ENCODE measurements around the gene TXNDC2. TPM values are rescaled to one million over a fixed set of nuclear protein-coding genes. Genes with fewer than 3 reads are reported as not detected.
A peak's percentile ranks its signal among the peaks of the same experiment; 100 is the strongest.

TXNDC2 gene
- total and polyA plus RNA-seq, 2 experiments from 2014 or later = not detected

GRCh38 chr18:9871244-9871746, 14.5 kb upstream of the TXNDC2 start:
- in situ Hi-C loops (cut with MboI) = no loop called here
- Histone ChIP-seq H4K20me1 (ENCODE audit: insufficient read depth) (no peaks in the 10 kb centered on the region), H3K9me3 (ENCODE audit: low read depth) (no peaks in the 10 kb centered on the region), H3K4me3 (no peak overlapping the region), H3F3A (ENCODE audit: insufficient read depth) (peaks cover 31% of the 10 kb centered on the region), H3K79me2 (ENCODE audit: insufficient read depth) (no peaks in the 10 kb centered on the region), H3K9ac (no peak overlapping the region), H3K27me3 (replicated peaks; ENCODE audit: insufficient read depth) (no peaks in the 10 kb centered on the region), H3K4me1 (ENCODE audit: insufficient read depth) (peaks cover 16% of the 10 kb centered on the region), H3K27ac (no peak overlapping the region), H3K4me2 (ENCODE audit: unreplicated experiment) (no peak overlapping the region), H2AFZ (peak overlapping the region; percentile 5; the same call in 1 of the 2 replicates), H3K36me3 (ENCODE audit: low read depth) (no peaks in the 10 kb centered on the region), H3K9me2 (ENCODE audit: insufficient read depth) (no peaks in the 10 kb centered on the region)
- 82 to 83% methylated on average over 6 of the region's 6 CpGs for WGBS, 2 experiments (ENCODE audit: low coverage in 1 of 2, low lambda C conversion rate in 2 of 2, missing lambda C conversion rate in 2 of 2)
- TF ChIP-seq EZH2phosphoT487 (IDR thresholded peaks at IDR 0.05; ENCODE audit: insufficient read depth, low read depth) (no peak), EZH2 (IDR thresholded peaks at IDR 0.05; ENCODE audit: insufficient read depth, poor library complexity, severe bottlenecking) (no peak)
- no peak for DNase-seq

- Histone ChIP-seq H3K4me1 (ENCODE audit: insufficient read depth) (peaks cover 22% of the 10 kb centered on the region), H3K27ac (no peak overlapping the region), H3K9me2 (ENCODE audit: insufficient read depth) (no peaks in the 10 kb centered on the region), H3K4me3 (no peak overlapping the region), H3F3A (ENCODE audit: insufficient read depth) (peaks cover 38% of the 10 kb centered on the region), H3K9ac (no peak overlapping the region), H3K9me3 (ENCODE audit: low read depth) (no peaks in the 10 kb centered on the region), H2AFZ (no peak overlapping the region), H3K27me3 (replicated peaks; ENCODE audit: insufficient read depth) (no peaks in the 10 kb centered on the region), H4K20me1 (ENCODE audit: insufficient read depth) (no peaks in the 10 kb centered on the region), H3K4me2 (ENCODE audit: unreplicated experiment) (no peak overlapping the region), H3K36me3 (ENCODE audit: low read depth) (no peaks in the 10 kb centered on the region), H3K79me2 (ENCODE audit: insufficient read depth) (no peaks in the 10 kb centered on the region)
- DNase-seq = no peak
- in situ Hi-C loops (cut with MboI) = no loop called here
- TF ChIP-seq EZH2phosphoT487 (IDR thresholded peaks at IDR 0.05; ENCODE audit: insufficient read depth, low read depth) (no peak), EZH2 (IDR thresholded peaks at IDR 0.05; ENCODE audit: insufficient read depth, poor library complexity, severe bottlenecking) (no peak)
Observed at GRCh38 chr18:9872823-9873222, 12.9 kb upstream of the TXNDC2 start.

GRCh38 chr18:9874728-9875127, 11.0 kb upstream of the TXNDC2 start:
- TF ChIP-seq EZH2 (IDR thresholded peaks at IDR 0.05; ENCODE audit: insufficient read depth, poor library complexity, severe bottlenecking) = no peak
- H3K4me2 ChIP-seq (ENCODE audit: unreplicated experiment) = no peak overlapping the region
- H3F3A ChIP-seq (ENCODE audit: insufficient read depth) = peaks cover 23% of the 10 kb centered on the region
- no peaks in the 10 kb centered on the region for H3K9me2 ChIP-seq (ENCODE audit: insufficient read depth)
- no peaks in the 10 kb centered on the region for H3K9me3 ChIP-seq (ENCODE audit: low read depth)
- no peaks in the 10 kb centered on the region for H3K79me2 ChIP-seq (ENCODE audit: insufficient read depth)
- H3K27ac ChIP-seq = no peak overlapping the region
- H4K20me1 ChIP-seq (ENCODE audit: insufficient read depth) = no peaks in the 10 kb centered on the region
- H3K36me3 ChIP-seq (ENCODE audit: low read depth) = no peaks in the 10 kb centered on the region
- no peaks in the 10 kb centered on the region for H3K27me3 ChIP-seq (replicated peaks; ENCODE audit: insufficient read depth)
- H3K4me3 ChIP-seq = no peak overlapping the region
- peak; percentile 23 for DNase-seq
- no peak overlapping the region for H2AFZ ChIP-seq
- H3K9ac ChIP-seq = no peak overlapping the region
- peaks cover 17% of the 10 kb centered on the region for H3K4me1 ChIP-seq (ENCODE audit: insufficient read depth)
- in situ Hi-C loops (cut with MboI) = no loop called here
- WGBS, 2 experiments (ENCODE audit: low coverage in 1 of 2, low lambda C conversion rate in 2 of 2, missing lambda C conversion rate in 2 of 2) = 85 to 92% methylated on average over 1 of the region's 1 CpG

- Histone ChIP-seq H3K27ac (peak overlapping the region; percentile 90), H3K4me1 (ENCODE audit: insufficient read depth) (peaks cover 7% of the 10 kb centered on the region), H3K79me2 (ENCODE audit: insufficient read depth) (no peaks in the 10 kb centered on the region), H3K4me2 (ENCODE audit: unreplicated experiment) (peak overlapping the region; percentile 81), H3K4me3 (peak overlapping the region; percentile 59), H2AFZ (peak overlapping the region; percentile 84), H3K9me3 (ENCODE audit: low read depth) (no peaks in the 10 kb centered on the region), H3K27me3 (replicated peaks; ENCODE audit: insufficient read depth) (no peaks in the 10 kb centered on the region), H3K9me2 (ENCODE audit: insufficient read depth) (no peaks in the 10 kb centered on the region), H4K20me1 (ENCODE audit: insufficient read depth) (no peaks in the 10 kb centered on the region), H3F3A (ENCODE audit: insufficient read depth) (peaks cover 12% of the 10 kb centered on the region), H3K9ac (peak overlapping the region; percentile 79), H3K36me3 (ENCODE audit: low read depth) (no peaks in the 10 kb centered on the region)
- no peak for DNase-seq
- in situ Hi-C loops (cut with MboI) = no loop called here
- TF ChIP-seq EZH2phosphoT487 (IDR thresholded peaks at IDR 0.05; ENCODE audit: insufficient read depth, low read depth) (no peak), EZH2 (IDR thresholded peaks at IDR 0.05; ENCODE audit: insufficient read depth, poor library complexity, severe bottlenecking) (no peak)
- WGBS, 2 experiments (ENCODE audit: low coverage in 1 of 2, low lambda C conversion rate in 2 of 2, missing lambda C conversion rate in 2 of 2) = 95 to 98% methylated on average over 2 of the region's 2 CpGs
Observed at GRCh38 chr18:9876212-9876866, 9.4 kb upstream of the TXNDC2 start.
